ENCODE results near the gene LPP. TPM values are rescaled to one million over a fixed set of nuclear protein-coding genes. Genes with fewer than 3 reads are reported as not detected.
"Not testable (repeated sequence)": the region's sequence is repeated elsewhere in the genome, so short reads cannot be mapped to it uniquely, and the experiment has no call there.

The LPP gene
- total and polyA plus RNA-seq, 4 donors, result 11.1 to 219 (median 66.5) TPM

- Histone ChIP-seq H3K9ac (ENCODE audit: insufficient read depth in 1 of 2, low read length in 2 of 2) (no peak overlapping the region), H3K36me3 (ENCODE audit: control insufficient read depth in 4 of 4, insufficient read depth in 4 of 4, low read length in 4 of 4) (no peaks in the 10 kb centered on the region), H3K4me3 (no peak overlapping the region), H3K27me3 (ENCODE audit: control insufficient read depth in 3 of 3, insufficient read depth in 3 of 3, low read length in 2 of 3) (no peaks in the 10 kb centered on the region), H3K9me3 (ENCODE audit: control insufficient read depth in 4 of 4, insufficient read depth in 3 of 4, low read length in 3 of 4) (no peaks in the 10 kb centered on the region), H3K4me1 (ENCODE audit: control insufficient read depth in 5 of 5, insufficient read depth in 5 of 5, low read length in 5 of 5) (peaks cover 0 to 15% (median 0%) of the 10 kb centered on the region in 5 donors), H3K27ac (ENCODE audit: low read depth in 1 of 2, low read length in 1 of 2) (no peak overlapping the region)
- ATAC-seq (ENCODE audit: insufficient read depth, low FRiP score) (no peak), DNase-seq (peak in 2 of 3 donors; percentile 37 to 58)
- 47 to 76% methylated on average over 6 of the region's 6 CpGs for WGBS, 2 donors
- no peak for TF ChIP-seq CTCF (IDR thresholded peaks at IDR 0.05; ENCODE audit: control extremely low read depth, extremely low read depth)
Measured at GRCh38 chr3:188421836-188422540, 268.0 kb downstream of the LPP start.

DNA sequence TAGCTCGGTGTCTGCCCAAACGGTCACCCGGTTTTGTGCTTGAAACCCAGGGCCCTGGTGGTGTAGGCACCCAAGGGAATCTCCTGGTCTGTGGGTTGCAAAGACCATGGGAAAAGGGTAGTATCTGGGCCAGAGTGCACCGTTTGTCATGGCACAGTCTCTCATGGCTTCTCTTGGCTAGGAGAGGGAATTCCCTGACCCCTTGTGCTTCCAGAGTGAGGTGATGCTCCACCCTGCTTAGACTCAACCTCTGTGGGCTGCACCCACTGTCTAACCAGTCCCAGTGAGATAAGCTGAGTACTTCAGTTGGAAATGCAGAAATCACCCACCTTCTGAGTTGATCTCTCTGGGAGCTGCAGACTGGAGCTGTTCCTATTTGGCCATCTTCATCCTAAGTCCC, 274.0 kb downstream of the LPP start:
- not testable (repeated sequence) for H3K4me3 ChIP-seq; H3K9ac ChIP-seq (ENCODE audit: insufficient read depth in 1 of 2, low read length in 2 of 2); H3K36me3 ChIP-seq (ENCODE audit: control insufficient read depth in 4 of 4, insufficient read depth in 4 of 4, low read length in 4 of 4); DNase-seq; ATAC-seq (ENCODE audit: insufficient read depth, low FRiP score); H3K27ac ChIP-seq (ENCODE audit: low read depth in 1 of 2, low read length in 1 of 2); H3K27me3 ChIP-seq (ENCODE audit: control insufficient read depth in 3 of 3, insufficient read depth in 3 of 3, low read length in 2 of 3); H3K9me3 ChIP-seq (ENCODE audit: control insufficient read depth in 4 of 4, insufficient read depth in 3 of 4, low read length in 3 of 4)
- peaks cover 0 to 15% (median 3%) of the 10 kb centered on the region in 5 donors for H3K4me1 ChIP-seq (ENCODE audit: control insufficient read depth in 5 of 5, insufficient read depth in 5 of 5, low read length in 5 of 5)
- WGBS, 2 donors, result 94 to 95% methylated on average over 4 of the region's 4 CpGs

DNA sequence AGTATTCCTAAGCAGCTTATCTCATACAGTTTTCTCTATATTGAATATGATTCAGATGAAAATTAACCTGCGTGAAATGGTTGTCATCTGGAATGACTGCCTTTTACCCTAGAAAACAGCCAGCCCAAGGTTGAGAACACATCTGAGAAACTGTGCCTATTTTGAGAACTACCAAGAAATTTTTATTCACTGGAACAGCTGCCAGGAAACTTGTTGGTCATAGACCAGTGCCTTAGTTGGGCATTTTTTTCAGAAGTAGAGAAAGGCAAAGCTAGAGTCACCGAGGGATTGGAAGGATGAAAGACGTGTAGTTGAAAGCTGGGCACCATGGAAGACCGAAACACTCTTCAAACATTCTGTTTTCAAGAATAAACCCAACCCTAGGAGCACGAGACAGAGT, 277.1 kb downstream of the LPP start:
- H3K36me3 ChIP-seq (ENCODE audit: control insufficient read depth in 4 of 4, insufficient read depth in 4 of 4, low read length in 4 of 4), result peaks cover 0 to 3% (median 0%) of the 10 kb centered on the region in 4 donors
- no peak overlapping the region for H3K9ac ChIP-seq (ENCODE audit: insufficient read depth in 1 of 2, low read length in 2 of 2)
- no peak overlapping the region for H3K4me3 ChIP-seq
- H3K27ac ChIP-seq (ENCODE audit: low read depth in 1 of 2, low read length in 1 of 2), result no peak overlapping the region
- ATAC-seq (ENCODE audit: insufficient read depth, low FRiP score) (no peak), DNase-seq (no peak)
- H3K27me3 ChIP-seq (ENCODE audit: control insufficient read depth in 3 of 3, insufficient read depth in 3 of 3, low read length in 2 of 3), result no peaks in the 10 kb centered on the region
- H3K4me1 ChIP-seq (ENCODE audit: control insufficient read depth in 5 of 5, insufficient read depth in 5 of 5, low read length in 5 of 5), result peaks cover 0 to 19% (median 6%) of the 10 kb centered on the region in 5 donors
- TF ChIP-seq CTCF (IDR thresholded peaks at IDR 0.05; ENCODE audit: control extremely low read depth, extremely low read depth), result no peak
- whole genome bisulfite sequencing, 2 donors, result 93 to 94% methylated on average over 5 of the region's 5 CpGs
- no peaks in the 10 kb centered on the region for H3K9me3 ChIP-seq (ENCODE audit: control insufficient read depth in 4 of 4, insufficient read depth in 3 of 4, low read length in 3 of 4)

DNA sequence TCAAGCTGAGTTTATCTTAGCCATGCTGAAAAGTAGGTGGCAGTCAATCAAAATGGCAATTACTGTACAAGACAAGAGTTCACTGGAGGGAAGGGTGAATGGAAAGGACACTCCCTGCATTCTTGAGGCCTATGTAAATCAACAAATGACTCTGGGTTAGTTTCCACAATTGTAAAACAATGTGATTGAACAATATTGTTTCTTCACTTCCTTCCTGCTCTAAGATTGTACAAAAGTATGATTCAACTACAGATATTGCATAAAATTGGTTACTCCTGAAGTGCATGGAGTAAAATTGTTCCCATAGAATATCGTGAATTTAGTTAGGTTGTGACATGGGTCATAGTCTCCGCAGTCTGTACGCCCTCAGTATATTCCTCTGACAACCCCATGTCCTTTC, 277.6 kb downstream of the LPP start:
- TF ChIP-seq CTCF (IDR thresholded peaks at IDR 0.05; ENCODE audit: control extremely low read depth, extremely low read depth), result no peak
- DNase-seq, result no peak
- H3K36me3 ChIP-seq (ENCODE audit: control insufficient read depth in 4 of 4, insufficient read depth in 4 of 4, low read length in 4 of 4), result peaks cover 0 to 3% (median 0%) of the 10 kb centered on the region in 4 donors
- H3K4me3 ChIP-seq, result no peak overlapping the region
- no peaks in the 10 kb centered on the region for H3K9me3 ChIP-seq (ENCODE audit: control insufficient read depth in 4 of 4, insufficient read depth in 3 of 4, low read length in 3 of 4)
- WGBS, 2 donors, result 32 to 73% methylated on average over 3 of the region's 3 CpGs
- H3K9ac ChIP-seq (ENCODE audit: insufficient read depth in 1 of 2, low read length in 2 of 2), result no peak overlapping the region
- no peak for ATAC-seq (ENCODE audit: insufficient read depth, low FRiP score)
- H3K27me3 ChIP-seq (ENCODE audit: control insufficient read depth in 3 of 3, insufficient read depth in 3 of 3, low read length in 2 of 3), result no peaks in the 10 kb centered on the region
- peaks cover 0 to 19% (median 6%) of the 10 kb centered on the region in 5 donors for H3K4me1 ChIP-seq (ENCODE audit: control insufficient read depth in 5 of 5, insufficient read depth in 5 of 5, low read length in 5 of 5)
- H3K27ac ChIP-seq (ENCODE audit: low read depth in 1 of 2, low read length in 1 of 2), result no peak overlapping the region
